T-cell (primary cell): ENCODE data around the gene PARD3B. TPM values are rescaled to one million over a fixed set of nuclear protein-coding genes. Genes with fewer than 3 reads are reported as not detected.

ENCODE experiments used
- ATAC-seq, 4 experiments: fragments of 200-7000 bp in 3 of 4; fragments of 150-1000 bp in 1 of 4; cut with Tn5 transposase; replicated peaks in 1 of 4; 1 replicate in 3 of 4; 2 replicates in 1 of 4; pipeline ENCODE4 v1.10.0; 2021; ENCODE audit warnings: moderate library complexity in 3 of 4, mild to moderate bottlenecking in 2 of 4, moderate number of reproducible peaks in 1 of 4
- CTCF ChIA-PET, 2 donors: fragments of 300-600 bp; sonication (Branson Sonifier 250); formaldehyde crosslinking; loops; one replicate each; lab custom pipeline; 2022; ENCODE audit warnings: antibody characterized with exemption in 2 of 2; lab: Charles Lee
- POLR2A ChIA-PET, 2 donors: fragments of 300-600 bp; sonication (Branson Sonifier 250); formaldehyde crosslinking; loops; one replicate each; lab custom pipeline; 2022; ENCODE audit warnings: antibody characterized with exemption in 2 of 2; lab: Charles Lee
- DNase-seq, 35 experiments: peaks; one replicate each; pipeline versions ENCODE4 v3.0.0 to v3.0.0-alpha.2; 2013 to 2023
- H3K27ac ChIP-seq: one replicate; pipeline ENCODE4 v1.5.1; 2013; ENCODE audit warnings: low read length
- H3K27me3 ChIP-seq, 2 experiments: replicated peaks in 1 of 2; 1 replicate in 1 of 2; 2 replicates in 1 of 2; pipeline versions ENCODE4 v1.6.1 to v1.7.0; 2013; ENCODE audit warnings: low read length in 1 of 2, mixed read lengths in 1 of 2; ENCODE audit not compliant: control insufficient read depth in 2 of 2, insufficient read depth in 2 of 2; ENCODE audit errors: extremely low read depth in 1 of 2
- H3K36me3 ChIP-seq, 2 donors: 1 replicate in 1 of 2; 2 replicates in 1 of 2; pipeline versions ENCODE4 v1.6.1 to v1.7.0; 2013; ENCODE audit warnings: low read length in 1 of 2; ENCODE audit not compliant: control insufficient read depth in 2 of 2, insufficient read depth in 1 of 2; ENCODE audit errors: extremely low read depth in 1 of 2
- H3K4me1 ChIP-seq, 2 experiments: 1 replicate in 1 of 2; 2 replicates in 1 of 2; pipeline versions ENCODE4 v1.6.1 to v1.7.0; 2013; ENCODE audit warnings: low read length in 2 of 2, mixed read lengths in 1 of 2; ENCODE audit not compliant: insufficient read depth in 2 of 2, control insufficient read depth in 1 of 2; ENCODE audit errors: extremely low read depth in 1 of 2
- H3K4me3 ChIP-seq, 2 donors: 1 replicate in 1 of 2; 2 replicates in 1 of 2; pipeline versions ENCODE4 v1.5.1 to v1.7.0; 2013; ENCODE audit warnings: mild to moderate bottlenecking in 2 of 2, low read length in 1 of 2, moderate library complexity in 1 of 2; ENCODE audit not compliant: control insufficient read depth in 1 of 2; ENCODE audit errors: extremely low read depth in 1 of 2
- H3K9me3 ChIP-seq: 2 replicates; pipeline ENCODE4 v1.7.0; 2013
- H3K27ac Mint-ChIP-seq, 2 donors: one replicate each; pipeline ENCODE4 v1.8.0; 2020 to 2021; ENCODE audit warnings: mild to moderate bottlenecking in 2 of 2, mixed read lengths in 2 of 2
- H3K27me3 Mint-ChIP-seq, 2 donors: one replicate each; pipeline ENCODE4 v1.8.0; 2021 to 2022; ENCODE audit warnings: mixed read lengths in 2 of 2
- H3K36me3 Mint-ChIP-seq: one replicate; pipeline ENCODE4 v1.8.0; 2021; ENCODE audit warnings: mixed read lengths
- H3K4me1 Mint-ChIP-seq, 3 donors: one replicate each; pipeline ENCODE4 v1.8.0; 2020 to 2022; ENCODE audit warnings: mixed read lengths in 3 of 3, mild to moderate bottlenecking in 1 of 3
- H3K4me3 Mint-ChIP-seq, 3 donors: one replicate each; pipeline ENCODE4 v1.8.0; 2020 to 2022; ENCODE audit warnings: mild to moderate bottlenecking in 3 of 3, mixed read lengths in 3 of 3, moderate library complexity in 3 of 3
- H3K9me3 Mint-ChIP-seq, 3 donors: one replicate each; pipeline ENCODE4 v1.8.0; 2020 to 2022; ENCODE audit warnings: mixed read lengths in 3 of 3
- WGBS: methylation state at CpG from one replicate; pipeline ENCODE4 v1.1.5; 2013; ENCODE audit warnings: missing lambda C conversion rate; ENCODE audit not compliant: insufficient coverage; 5-methylcytosine and 5-hydroxymethylcytosine counted together
- total RNA-seq, 35 experiments: library from RNA in 6 of 35; stranded (reverse) in 6 of 35; fragments of 120-200 nt in 1 of 35; gene quantifications; one replicate each; pipeline versions ENCODE4 v1.2.1 to v1.2.4 and lab custom pipeline; 2013 to 2026

PARD3B gene
- total RNA-seq, 5 donors from 2014 or later (not counting 1 experiment from before 2014, with no cell fraction given), result 0.75 to 2.0 (median 1.6) TPM

GRCh38 chr2:205358351-205358815 is 813.1 kb downstream of the PARD3B start:
- H3K27ac Mint-ChIP-seq, result no peak overlapping the region
- no peaks in the 10 kb centered on the region for H3K9me3 Mint-ChIP-seq
- H3K9me3 ChIP-seq, result no peaks in the 10 kb centered on the region
- H3K36me3 Mint-ChIP-seq, result no peaks in the 10 kb centered on the region
- no peaks in the 10 kb centered on the region for H3K36me3 ChIP-seq
- H3K4me1 Mint-ChIP-seq, result no peaks in the 10 kb centered on the region
- WGBS, result 76% methylated on average over 4 of the region's 8 CpGs
- no peaks in the 10 kb centered on the region for H3K4me1 ChIP-seq
- POLR2A ChIA-PET, result no interaction called here
- H3K4me3 ChIP-seq, result no peak overlapping the region
- H3K27me3 Mint-ChIP-seq, result peaks cover 1 to 3% of the 10 kb centered on the region in 2 donors
- DNase-seq (no peak), ATAC-seq (no peak)
- no peak overlapping the region for H3K27ac ChIP-seq
- CTCF ChIA-PET, result no interaction called here
- H3K27me3 ChIP-seq, result no peaks in the 10 kb centered on the region
- no peak overlapping the region for H3K4me3 Mint-ChIP-seq

GRCh38 chr2:205361272-205361671 is 816.0 kb downstream of the PARD3B start:
- H3K36me3 Mint-ChIP-seq, result no peaks in the 10 kb centered on the region
- CTCF ChIA-PET, result interaction anchor here in 1 of 2 donors (0.6 kb wide), 1 partner anchor 17 kb away, joined by 6 read pairs; no protein-coding TSS in a partner anchor

GRCh38 chr2:205361970-205362369 is 816.7 kb downstream of the PARD3B start:
- DNase-seq (no peak), ATAC-seq (no peak)
- ChIA-PET CTCF (interaction anchor here (0.5 to 0.6 kb wide), 2 partner anchors 18 to 26 kb away, joined by 3 to 6 read pairs; no protein-coding TSS in a partner anchor), POLR2A (no interaction called here)
- H3K27ac Mint-ChIP-seq, result no peak overlapping the region
- H3K4me3 Mint-ChIP-seq, result no peak overlapping the region
- no peaks in the 10 kb centered on the region for H3K4me1 Mint-ChIP-seq
- no peaks in the 10 kb centered on the region for H3K36me3 ChIP-seq
- H3K36me3 Mint-ChIP-seq, result no peaks in the 10 kb centered on the region
- H3K4me3 ChIP-seq, result no peak overlapping the region
- no peaks in the 10 kb centered on the region for H3K9me3 ChIP-seq
- no peaks in the 10 kb centered on the region for H3K27me3 ChIP-seq
- H3K27ac ChIP-seq, result no peak overlapping the region
- H3K27me3 Mint-ChIP-seq, result peaks cover 1 to 3% of the 10 kb centered on the region in 2 donors
- H3K4me1 ChIP-seq, result no peaks in the 10 kb centered on the region
- H3K9me3 Mint-ChIP-seq, result no peaks in the 10 kb centered on the region

More at GRCh38 chr2:205361272-205361671, 816.0 kb downstream of the PARD3B start:
- ATAC-seq (no peak), DNase-seq (no peak)
- POLR2A ChIA-PET, result no interaction called here
- Histone ChIP-seq H3K4me3 (no peak overlapping the region), H3K27me3 (no peaks in the 10 kb centered on the region), H3K27ac (no peak overlapping the region), H3K36me3 (no peaks in the 10 kb centered on the region), H3K4me1 (no peaks in the 10 kb centered on the region), H3K9me3 (no peaks in the 10 kb centered on the region)
- H3K27me3 Mint-ChIP-seq, result peaks cover 1 to 3% of the 10 kb centered on the region in 2 donors
- no peaks in the 10 kb centered on the region for H3K9me3 Mint-ChIP-seq
- no peaks in the 10 kb centered on the region for H3K4me1 Mint-ChIP-seq
- no peak overlapping the region for H3K27ac Mint-ChIP-seq
- WGBS, result 40% methylated on average over 2 of the region's 3 CpGs
- H3K4me3 Mint-ChIP-seq, result no peak overlapping the region

GRCh38 chr2:205364261-205364660 is 819.0 kb downstream of the PARD3B start:
- Histone ChIP-seq H3K27ac (no peak overlapping the region), H3K9me3 (no peaks in the 10 kb centered on the region), H3K27me3 (no peaks in the 10 kb centered on the region), H3K4me1 (no peaks in the 10 kb centered on the region), H3K36me3 (no peaks in the 10 kb centered on the region), H3K4me3 (no peak overlapping the region)
- no peaks in the 10 kb centered on the region for H3K36me3 Mint-ChIP-seq
- CTCF ChIA-PET, result no interaction called here
- 70% methylated on average over 2 of the region's 3 CpGs for WGBS
- no peak for ATAC-seq
- no peaks in the 10 kb centered on the region for H3K9me3 Mint-ChIP-seq
- no peaks in the 10 kb centered on the region for H3K4me1 Mint-ChIP-seq
- no peak for DNase-seq
- no peak overlapping the region for H3K4me3 Mint-ChIP-seq
- H3K27ac Mint-ChIP-seq, result no peak overlapping the region
- POLR2A ChIA-PET, result no interaction called here
- H3K27me3 Mint-ChIP-seq, result peaks cover 1 to 3% of the 10 kb centered on the region in 2 donors

- no peak overlapping the region for H3K27ac Mint-ChIP-seq
- no peaks in the 10 kb centered on the region for H3K36me3 Mint-ChIP-seq
- H3K27me3 Mint-ChIP-seq, result no peaks in the 10 kb centered on the region
- ATAC-seq, result no peak
- no peak overlapping the region for H3K4me3 Mint-ChIP-seq
- H3K4me1 ChIP-seq, result no peaks in the 10 kb centered on the region
- no peaks in the 10 kb centered on the region for H3K9me3 Mint-ChIP-seq
- H3K4me3 ChIP-seq, result no peak overlapping the region
- no peaks in the 10 kb centered on the region for H3K27me3 ChIP-seq
- H3K4me1 Mint-ChIP-seq, result no peaks in the 10 kb centered on the region
- CTCF ChIA-PET, result no interaction called here
- no peak overlapping the region for H3K27ac ChIP-seq
- no peak for DNase-seq
- H3K9me3 ChIP-seq, result no peaks in the 10 kb centered on the region
- POLR2A ChIA-PET, result no interaction called here
- H3K36me3 ChIP-seq, result no peaks in the 10 kb centered on the region
- 92% methylated on average over 3 of the region's 6 CpGs for WGBS
Measured at GRCh38 chr2:205366336-205367060, 821.2 kb downstream of the PARD3B start.

- DNase-seq (no peak), ATAC-seq (no peak)
- no peaks in the 10 kb centered on the region for H3K36me3 Mint-ChIP-seq
- no peak overlapping the region for H3K27ac ChIP-seq
- H3K4me1 ChIP-seq, result no peaks in the 10 kb centered on the region
- H3K9me3 ChIP-seq, result no peaks in the 10 kb centered on the region
- ChIA-PET CTCF (no interaction called here), POLR2A (no interaction called here)
- H3K4me1 Mint-ChIP-seq, result peaks cover 0 to 3% (median 3%) of the 10 kb centered on the region in 3 donors
- no peak overlapping the region for H3K4me3 ChIP-seq
- no peaks in the 10 kb centered on the region for H3K27me3 Mint-ChIP-seq
- no peak overlapping the region for H3K4me3 Mint-ChIP-seq
- no CpG with 5 or more reads among the region's 2 CpGs for WGBS
- no peaks in the 10 kb centered on the region for H3K36me3 ChIP-seq
- no peak overlapping the region for H3K27ac Mint-ChIP-seq
- H3K27me3 ChIP-seq, result no peaks in the 10 kb centered on the region
- no peaks in the 10 kb centered on the region for H3K9me3 Mint-ChIP-seq
Measured at GRCh38 chr2:205367331-205367935, 822.2 kb downstream of the PARD3B start.
